ENCODE measurements around the gene SERPINA7.
"Not testable (repeated sequence)": the region's sequence is repeated elsewhere in the genome, so short reads cannot be mapped to it uniquely, and the experiment has no call there.

Gene SERPINA7

GRCh38 chrX:106038625-106039024 is at the start of gene SERPINA7:
Gene SERPINA7, minus strand, starts transcription at chrX:106038727. Its CDS starts 1,669 bp downstream, at chrX:106037058.
- no peak for DNase-seq

DNA sequence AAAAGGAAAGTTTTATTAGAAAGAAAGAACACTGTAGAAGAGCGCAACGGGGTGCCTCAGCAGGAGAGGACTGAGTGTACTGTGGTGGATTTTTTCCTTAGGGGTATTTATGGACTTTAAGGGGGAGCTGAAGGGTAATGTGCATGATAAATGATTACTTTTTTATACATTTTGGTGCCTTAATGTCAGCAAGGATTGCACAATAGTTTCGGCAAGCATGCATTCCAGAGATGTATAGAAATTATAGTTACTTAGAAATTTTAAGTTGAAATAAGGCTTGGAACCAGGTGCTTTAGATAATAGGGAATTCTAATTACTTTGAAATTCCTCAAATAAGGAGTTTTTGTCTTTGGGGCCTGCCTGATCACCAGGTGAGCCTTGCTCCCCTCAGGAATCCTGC is 30.5 kb upstream of the SERPINA7 start:
- DNase-seq = no peak

DNA sequence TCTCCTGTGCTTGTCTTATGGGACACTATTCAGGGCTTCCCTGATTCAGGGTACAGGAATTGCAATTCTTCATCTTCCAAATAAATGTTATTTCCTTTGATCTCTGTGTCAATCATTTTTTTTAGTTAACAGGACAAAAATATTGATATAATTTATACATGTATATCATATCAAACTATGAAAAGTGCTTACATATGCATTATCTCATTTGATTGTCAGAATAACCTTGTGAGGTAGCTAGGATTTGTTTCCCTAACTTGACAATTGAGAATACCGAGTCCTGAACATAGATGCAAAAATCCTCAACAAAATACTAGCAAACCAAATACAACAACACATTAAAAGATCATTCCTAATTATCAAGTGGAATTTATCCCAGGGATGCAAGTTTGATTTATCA is 11.5 kb upstream of the SERPINA7 start:
- DNase-seq = no peak

DNA sequence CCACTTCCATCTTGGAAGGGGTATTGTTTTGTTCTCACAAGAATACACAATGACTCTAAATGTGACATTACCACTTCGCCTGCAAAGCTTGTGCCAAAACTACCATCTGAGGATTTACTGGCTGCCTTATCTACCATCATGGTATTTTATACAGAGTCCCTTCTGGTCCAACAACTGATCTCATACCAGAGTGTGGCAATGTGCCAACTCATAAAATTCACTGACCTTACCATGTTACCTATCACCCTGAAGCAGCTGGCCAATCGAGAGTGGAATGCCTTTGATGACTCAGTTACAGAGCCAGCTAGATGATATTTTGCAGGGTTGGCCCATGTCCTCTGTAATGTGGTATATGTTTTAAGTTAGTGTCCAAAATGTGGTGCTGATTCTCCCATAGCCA is 3.8 kb upstream of the SERPINA7 start:
- no peak for DNase-seq

- DNase-seq = no peak
These were observed 2.3 kb upstream of the SERPINA7 start for GRCh38 chrX:106040861-106041260.

GRCh38 chrX:106039920-106040319 is 1.4 kb upstream of the SERPINA7 start:
- DNase-seq = no peak

- DNase-seq = no peak
These were observed 573 bp downstream of the SERPINA7 start for GRCh38 chrX:106037835-106038473.

DNA sequence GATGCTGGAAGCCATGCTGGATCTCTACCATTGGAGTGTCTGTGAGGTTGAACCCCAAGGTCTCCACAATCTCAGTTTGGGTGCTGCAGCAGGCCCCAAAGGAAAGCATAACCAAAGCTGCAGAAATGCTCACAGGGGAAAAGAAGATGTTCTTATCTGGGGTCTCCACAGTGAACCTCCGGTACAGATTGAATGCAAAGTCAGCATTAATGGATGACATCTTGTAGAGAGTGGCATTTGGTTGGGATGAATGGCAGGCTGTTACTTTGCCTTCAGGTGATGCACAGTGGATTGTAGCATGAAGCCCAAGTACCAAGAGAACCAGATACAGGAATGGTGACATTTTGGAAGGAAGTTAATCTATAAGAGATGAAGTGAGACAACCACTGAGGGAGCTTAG is 1.8 kb downstream of the SERPINA7 start:
- no peak for DNase-seq

- no peak for DNase-seq
These were observed 3.5 kb downstream of the SERPINA7 start for GRCh38 chrX:106035064-106035463.

DNA sequence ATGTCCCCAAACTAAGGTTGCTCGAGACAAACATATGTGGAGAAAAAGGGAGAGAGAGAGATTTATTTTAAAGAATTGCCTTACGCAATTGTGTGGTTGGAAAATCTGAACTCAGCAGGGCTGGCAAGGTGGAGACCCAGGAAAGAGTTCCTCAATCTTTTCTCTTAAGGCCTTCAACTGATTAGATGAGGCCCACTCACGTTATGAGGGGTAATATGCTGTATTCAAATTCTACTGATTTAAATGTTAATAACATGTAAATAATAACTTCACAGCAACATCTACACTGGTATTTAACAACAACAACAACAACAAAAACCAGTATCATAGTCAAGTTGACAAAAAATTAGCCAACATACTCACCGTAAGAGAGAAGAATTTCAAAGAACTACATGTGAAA is 14.6 kb downstream of the SERPINA7 start:
- no peak for DNase-seq

GRCh38 chrX:106022238-106022637 is 16.3 kb downstream of the SERPINA7 start:
- no peak for DNase-seq

GRCh38 chrX:106014119-106014775 is 24.3 kb downstream of the SERPINA7 start:
- DNase-seq = no peak

- DNase-seq = no peak
These were observed 29.4 kb downstream of the SERPINA7 start for GRCh38 chrX:106009145-106009544.

GRCh38 chrX:106007815-106008214 is 30.7 kb downstream of the SERPINA7 start:
- no peak for DNase-seq

GRCh38 chrX:106005684-106006083 is 32.8 kb downstream of the SERPINA7 start:
- no peak for DNase-seq

GRCh38 chrX:106000609-106001008 is 37.9 kb downstream of the SERPINA7 start:
- DNase-seq = not testable (repeated sequence)

DNA sequence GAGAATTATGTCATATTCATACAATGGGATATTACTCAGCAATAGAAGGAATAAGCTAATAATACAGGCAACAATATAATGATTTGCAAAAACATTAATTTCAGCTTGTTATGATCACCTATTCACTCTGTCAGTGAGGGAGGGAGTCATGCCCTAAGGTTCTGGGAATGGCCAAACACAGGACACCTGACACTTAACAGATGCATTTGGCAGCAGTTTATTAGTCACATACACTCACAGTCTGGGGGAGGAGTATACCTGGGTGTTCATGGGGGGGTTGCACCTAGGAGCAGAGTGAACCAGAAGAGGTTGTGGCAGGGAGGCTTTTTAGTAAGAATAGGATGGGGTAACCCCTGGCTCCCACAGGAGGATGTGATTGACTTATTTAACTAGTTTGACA is 38.3 kb downstream of the SERPINA7 start:
- no peak for DNase-seq

- no peak for DNase-seq
These were observed 39.2 kb downstream of the SERPINA7 start for GRCh38 chrX:105999294-105999693.

DNA sequence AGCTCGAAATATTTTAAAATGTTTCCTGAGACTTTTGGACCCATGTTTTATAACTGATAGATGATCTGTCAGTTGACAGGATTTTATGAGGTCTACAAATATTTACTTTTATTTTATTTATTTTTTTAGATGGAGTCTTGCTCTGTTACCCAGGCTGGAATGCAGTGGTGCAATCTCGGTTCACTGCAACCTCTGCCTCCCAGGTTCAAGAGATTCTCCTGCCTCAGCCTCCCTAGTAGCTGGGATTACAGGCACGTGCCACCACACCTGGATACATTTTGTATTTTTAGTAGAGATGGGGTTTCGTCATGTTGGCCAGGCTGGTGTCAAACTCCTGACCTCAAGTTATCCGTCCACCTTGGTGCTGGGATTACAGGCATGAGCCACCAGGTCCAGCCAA is 50.0 kb downstream of the SERPINA7 start:
- DNase-seq = not testable (repeated sequence)

Measured in NCI-H2029 (cell line).